ENCODE measurements around the gene IL6ST. TPM values are rescaled to one million over a fixed set of nuclear protein-coding genes. Genes with fewer than 3 reads are reported as not detected.

IL6ST gene
- total RNA-seq, 1 experiment from 2014 or later: 181 TPM

- Histone ChIP-seq H3K4me1 (ENCODE audit: control insufficient read depth, insufficient read depth, low read length) (no peaks in the 10 kb centered on the region), H3K9me3 (ENCODE audit: control insufficient read depth, insufficient read depth, low read depth, low read length) (no peaks in the 10 kb centered on the region), H3K4me3 (ENCODE audit: low read depth in 2 of 2, low read length in 2 of 2) (no peak overlapping the region), H3K27me3 (ENCODE audit: control insufficient read depth, insufficient read depth, low read length) (no peaks in the 10 kb centered on the region), H3K27ac (ENCODE audit: low read length) (no peak overlapping the region), H3K36me3 (ENCODE audit: control insufficient read depth, insufficient read depth, low read length) (no peaks in the 10 kb centered on the region)
- DNase-seq (ENCODE audit: low read depth, low spot score) (no peak), ATAC-seq (no peak)
- ChIA-PET POLR2A (no interaction called here), CTCF (no interaction called here)
- intact Hi-C loops (cut with micrococcal nuclease; ENCODE audit: unreplicated experiment) (loop anchor here (10.0 kb wide), 1 partner anchor 214 kb away; the partner anchor contains the start of gene SLC38A9), in situ Hi-C loops (cut with HindIII; ENCODE audit: low pct_unique_long_range_greater_than_20kb, low sequenced_read_pairs) (no loop called here)
- no TSS peak for BruUV-seq (replicated peaks)
- TF ChIP-seq POLR2AphosphoS5 (IDR thresholded peaks at IDR 0.05; ENCODE audit: low read depth, low read length) (no peak), TCF7L2 (IDR thresholded peaks at IDR 0.05; ENCODE audit: low read depth, low read length) (no peak), CTCF (IDR thresholded peaks at IDR 0.05) (no peak)
Measured at GRCh38 chr5:55929020-55929799, 65.6 kb downstream of the IL6ST start.

GRCh38 chr5:55927861-55928655, 66.7 kb downstream of the IL6ST start:
- POLR2A ChIA-PET: no interaction called here
- in situ Hi-C loops (cut with HindIII; ENCODE audit: low pct_unique_long_range_greater_than_20kb, low sequenced_read_pairs): no loop called here

More at GRCh38 chr5:55927861-55928655, 66.7 kb downstream of the IL6ST start:
- H3K27ac ChIP-seq (ENCODE audit: low read length): no peak overlapping the region
- no peak overlapping the region for H3K4me3 ChIP-seq (ENCODE audit: low read depth in 2 of 2, low read length in 2 of 2)
- no peaks in the 10 kb centered on the region for H3K27me3 ChIP-seq (ENCODE audit: control insufficient read depth, insufficient read depth, low read length)
- DNase-seq (ENCODE audit: low read depth, low spot score) (no peak), ATAC-seq (no peak)
- no peaks in the 10 kb centered on the region for H3K9me3 ChIP-seq (ENCODE audit: control insufficient read depth, insufficient read depth, low read depth, low read length)
- intact Hi-C loops (cut with micrococcal nuclease; ENCODE audit: unreplicated experiment): loop anchor here (10.0 kb wide), 1 partner anchor 213 kb away; the partner anchor contains the start of gene SLC38A9
- peaks cover 3% of the 10 kb centered on the region; the same call in 1 of the 2 replicates for H3K4me1 ChIP-seq (ENCODE audit: control insufficient read depth, insufficient read depth, low read length)
- no TSS peak for BruUV-seq (replicated peaks)
- no peak for TF ChIP-seq TCF7L2 (IDR thresholded peaks at IDR 0.05; ENCODE audit: low read depth, low read length)
- no peak for TF ChIP-seq POLR2AphosphoS5 (IDR thresholded peaks at IDR 0.05; ENCODE audit: low read depth, low read length)
- no peak for TF ChIP-seq CTCF (IDR thresholded peaks at IDR 0.05)
- no peak for TF ChIP-seq REST (IDR thresholded peaks at IDR 0.05; ENCODE audit: insufficient read depth in 1 of 2, low read depth in 2 of 2, low read length in 1 of 2)
- no peak for TF ChIP-seq SIN3A (IDR thresholded peaks at IDR 0.05; ENCODE audit: borderline replicate concordance, insufficient read depth, low read depth, low read length)
- H3K36me3 ChIP-seq (ENCODE audit: control insufficient read depth, insufficient read depth, low read length): no peaks in the 10 kb centered on the region
- CTCF ChIA-PET: no interaction called here

All from Panc1 (cell line).